IPS-NIHi11 (cell line): ENCODE measurements around the gene CHSY3.
A peak's percentile ranks its signal among the peaks of the same experiment; 100 is the strongest.

ENCODE experiments used
- DNase-seq: peaks from one replicate; pipeline ENCODE4 v3.0.0; 2012; ENCODE audit warnings: mixed read lengths, low spot score

The CHSY3 gene

GRCh38 chr5:129904102-129904666 is at the start of gene CHSY3:
TSS of gene CHSY3 (plus strand) at chr5:129904465.
- DNase-seq = peak; percentile 81

- no peak for DNase-seq
Observed at GRCh38 chr5:129856325-129856724, 47.9 kb upstream of the CHSY3 start.

GRCh38 chr5:129857116-129857515 is 47.1 kb upstream of the CHSY3 start:
- DNase-seq = no peak

DNA sequence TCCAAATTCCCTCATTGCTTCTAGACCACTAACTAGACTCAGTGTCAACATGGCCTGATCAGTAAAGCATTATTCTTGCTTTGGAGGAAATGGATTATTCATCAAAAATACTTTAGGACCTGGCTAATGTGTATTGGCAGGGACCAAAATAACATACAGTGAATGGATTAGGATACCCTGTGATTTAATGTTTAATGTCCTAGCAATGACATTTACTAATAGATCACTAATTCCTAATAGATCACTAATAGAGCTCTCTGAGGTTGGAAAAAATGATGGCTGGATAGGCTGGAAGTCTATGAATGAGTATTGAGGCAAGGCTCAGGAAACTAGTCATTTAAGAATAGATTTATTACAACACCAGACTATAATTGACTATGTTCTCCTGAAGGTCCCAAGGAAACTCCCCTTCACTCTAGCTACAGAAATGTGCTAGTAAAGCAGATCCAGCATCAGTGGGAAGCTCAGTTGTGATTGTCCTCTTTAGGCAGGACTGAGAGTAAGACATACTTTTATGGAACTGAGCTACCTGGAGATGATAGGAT is 46.1 kb upstream of the CHSY3 start:
- no peak for DNase-seq

DNA sequence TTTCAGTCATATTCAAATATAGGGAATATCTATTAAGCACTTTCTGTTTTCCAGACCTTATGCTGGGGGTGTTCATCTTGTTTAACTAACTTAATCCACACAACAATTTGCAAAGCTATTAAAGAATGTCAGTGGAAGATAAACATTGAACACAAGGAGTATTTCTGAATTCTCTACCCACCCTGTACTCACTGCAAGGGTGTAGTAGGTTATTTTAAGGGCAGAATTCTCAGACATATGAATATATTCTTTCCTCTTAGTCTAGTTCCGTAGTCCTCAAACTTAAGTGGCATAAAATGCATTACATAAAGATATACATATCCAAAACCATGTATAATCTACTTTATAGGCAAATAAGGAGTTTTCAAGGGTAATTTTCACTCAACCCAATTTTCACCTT is 19.9 kb upstream of the CHSY3 start:
- no peak for DNase-seq

GRCh38 chr5:129899454-129899853 is 4.8 kb upstream of the CHSY3 start:
- no peak for DNase-seq

DNA sequence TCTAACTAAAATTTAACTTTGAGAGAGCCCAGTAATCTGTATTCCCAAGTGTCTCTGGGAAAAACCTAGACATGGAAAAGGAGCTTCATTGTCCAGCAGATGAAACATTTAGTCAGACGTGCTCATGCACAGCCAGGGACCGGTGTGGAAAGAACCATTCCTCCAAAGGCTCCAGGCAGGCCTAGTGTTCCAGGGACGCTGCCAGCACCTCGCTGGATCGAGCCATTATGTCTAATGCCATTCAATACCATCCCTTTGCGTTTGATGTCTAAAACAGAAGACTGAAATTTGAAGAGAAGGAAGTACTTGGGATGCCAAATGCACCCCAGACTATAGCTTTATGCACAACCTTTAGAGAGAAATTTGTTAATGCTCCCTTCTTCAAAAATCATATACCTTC is 1.4 kb upstream of the CHSY3 start:
- no peak for DNase-seq

DNA sequence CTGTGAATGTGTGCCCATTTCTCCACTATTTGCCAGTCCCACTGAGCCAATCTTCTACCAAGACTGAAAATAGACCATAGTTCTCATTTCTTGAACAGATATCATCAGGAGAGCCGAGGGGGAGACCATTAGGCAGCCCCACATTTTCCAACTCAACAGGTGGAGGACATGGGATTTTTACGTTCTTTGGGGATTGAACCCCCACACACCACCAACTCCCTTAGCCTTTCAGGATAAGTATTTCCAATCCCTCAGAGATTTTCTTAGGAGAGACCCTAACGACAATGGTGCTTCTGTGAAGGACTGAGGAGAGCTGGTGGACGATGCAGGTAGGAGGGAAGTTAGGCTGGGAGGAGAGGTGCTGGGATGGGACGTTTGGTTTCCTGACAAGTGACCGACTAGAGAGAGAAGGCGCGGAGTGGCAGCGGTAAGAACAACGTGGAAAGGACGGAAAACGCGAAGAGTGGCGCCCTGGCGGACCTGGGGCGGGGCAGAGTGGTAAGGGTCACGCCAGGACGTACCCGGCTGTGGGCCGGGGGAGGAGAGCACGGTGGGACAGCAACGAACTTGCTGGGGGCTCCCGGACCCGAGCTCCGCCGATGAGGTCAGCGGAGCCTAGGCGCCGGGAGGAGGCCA is 681 bp upstream of the CHSY3 start:
- DNase-seq = no peak

GRCh38 chr5:129904667-129905472 is 605 bp downstream of the CHSY3 start:
- DNase-seq = peak; percentile 43

- peak; percentile 43 for DNase-seq
Observed at GRCh38 chr5:129905473-129906176, 1.4 kb downstream of the CHSY3 start.

GRCh38 chr5:129906177-129906887 is 2.1 kb downstream of the CHSY3 start:
- DNase-seq = peak; percentile 17

DNA sequence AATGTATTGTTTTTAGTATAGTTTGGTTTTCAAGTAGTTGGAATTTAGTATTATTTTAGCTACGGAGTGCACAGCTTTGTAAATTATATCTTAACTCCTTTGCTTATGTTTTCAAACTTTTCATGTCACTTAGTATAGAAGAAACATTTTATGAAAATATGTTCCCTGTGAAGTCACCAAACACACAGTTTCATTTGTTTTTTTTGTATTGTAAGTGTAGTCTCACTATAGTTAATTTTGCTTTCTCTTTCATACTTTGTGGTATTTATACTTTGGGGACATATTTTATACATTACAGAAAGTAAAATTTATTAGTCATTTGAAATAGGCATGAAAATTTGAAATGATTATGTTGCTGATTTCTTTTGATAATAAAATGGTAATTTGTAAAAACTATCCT is 5.0 kb downstream of the CHSY3 start:
- DNase-seq = no peak

GRCh38 chr5:129912601-129913255 is 8.5 kb downstream of the CHSY3 start:
- no peak for DNase-seq

DNA sequence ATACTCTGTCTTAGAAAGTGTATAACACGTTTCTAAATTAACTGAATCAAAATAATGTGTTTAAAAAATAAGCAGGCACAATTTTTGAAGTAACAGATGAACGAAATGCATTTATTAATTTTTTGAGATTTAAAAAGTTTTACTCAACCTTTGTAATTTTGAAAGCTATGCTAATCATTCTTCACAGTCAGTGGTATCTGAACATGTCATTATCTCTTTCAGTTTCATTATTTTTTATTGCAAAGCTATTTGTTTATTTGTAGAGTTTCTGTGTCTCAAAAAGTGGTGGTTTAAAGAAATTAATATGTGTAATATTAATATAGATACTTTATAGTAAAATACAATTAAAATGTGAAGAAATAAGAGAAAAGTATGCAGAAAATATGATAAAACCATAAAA is 11.2 kb downstream of the CHSY3 start:
- no peak for DNase-seq

GRCh38 chr5:129917224-129917623 is 13.0 kb downstream of the CHSY3 start:
- no peak for DNase-seq

- no peak for DNase-seq
Observed at GRCh38 chr5:129921204-129921603, 16.9 kb downstream of the CHSY3 start.

GRCh38 chr5:129930221-129930620 is 26.0 kb downstream of the CHSY3 start:
- no peak for DNase-seq

DNA sequence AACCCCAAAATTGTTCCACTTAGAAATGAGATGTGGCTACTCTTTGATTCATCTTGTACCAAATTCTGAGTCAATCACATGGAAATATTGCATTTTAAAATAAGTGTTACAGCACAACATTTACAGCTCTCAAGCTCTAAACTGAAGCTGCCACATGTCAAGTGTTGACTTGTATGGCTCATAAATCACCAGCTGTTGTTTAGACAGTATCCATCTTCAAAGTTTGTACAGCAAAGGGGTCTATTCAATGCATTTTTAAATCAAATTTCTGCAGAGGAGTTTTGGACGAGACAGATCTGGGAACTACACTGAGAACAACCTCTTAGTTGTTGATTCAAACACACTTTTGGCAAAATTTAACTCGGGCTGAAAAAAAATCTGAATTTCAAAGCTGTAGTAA is 31.4 kb downstream of the CHSY3 start:
- DNase-seq = no peak

- no peak for DNase-seq
Observed at GRCh38 chr5:129938077-129938476, 33.8 kb downstream of the CHSY3 start.

GRCh38 chr5:129943936-129944335 is 39.7 kb downstream of the CHSY3 start:
- DNase-seq = no peak

DNA sequence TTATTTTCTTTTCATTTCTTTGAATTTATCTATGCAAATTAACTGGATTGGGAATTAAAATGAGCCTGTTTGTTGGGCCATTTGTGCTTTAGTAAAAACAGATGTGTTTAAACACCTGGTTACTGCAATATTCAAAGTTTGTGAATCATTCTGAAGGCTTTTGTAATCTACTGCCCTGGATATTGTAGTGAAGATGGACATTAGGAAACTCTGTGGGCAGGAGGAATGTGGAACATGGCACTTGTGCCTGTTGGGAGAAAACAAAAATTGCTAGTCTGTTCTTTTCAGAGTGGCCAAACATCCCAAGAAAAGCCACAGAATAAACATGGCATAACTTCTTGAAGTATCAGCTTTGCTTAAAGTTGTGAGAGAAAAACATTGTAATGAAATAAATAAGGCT is 40.8 kb downstream of the CHSY3 start:
- DNase-seq = no peak
